H7 (cell line): ENCODE data around the gene UQCRC2. TPM values are rescaled to one million over a fixed set of nuclear protein-coding genes. Genes with fewer than 3 reads are reported as not detected.

Experiments used
- DNase-seq: peaks from one replicate; pipeline ENCODE4 v3.0.0; 2012
- H3K27me3 ChIP-seq: 2 replicates; pipeline ENCODE4 v1.6.0; 2011; ENCODE audit warnings: mild to moderate bottlenecking, low read length; ENCODE audit not compliant: control insufficient read depth, insufficient read depth
- H3K36me3 ChIP-seq: replicated peaks from 2 replicates; pipeline ENCODE4 v1.5.1; 2011; ENCODE audit warnings: low read length; ENCODE audit not compliant: control insufficient read depth, insufficient read depth
- H3K4me3 ChIP-seq: 2 replicates; pipeline ENCODE4 v1.5.1; 2011; ENCODE audit warnings: low read depth, mild to moderate bottlenecking, control low read depth, low read length, moderate library complexity; ENCODE audit not compliant: insufficient read depth
- total RNA-seq: library from RNA; depleted of rRNA; stranded (reverse); fragments of >200 nt; shearing (Covaris generic); gene quantifications from 2 replicates; pipeline ENCODE4 v1.2.3, GENCODE V29; 2014

UQCRC2 gene
- total RNA-seq, 1 experiment from 2014 or later = 224 TPM

- DNase-seq = no peak
- Histone ChIP-seq H3K4me3 (no peak overlapping the region), H3K36me3 (peaks cover 38% of the 10 kb centered on the region), H3K27me3 (no peaks in the 10 kb centered on the region)
These were observed 4.7 kb downstream of the UQCRC2 start for GRCh38 chr16:21957714-21958346.

DNA sequence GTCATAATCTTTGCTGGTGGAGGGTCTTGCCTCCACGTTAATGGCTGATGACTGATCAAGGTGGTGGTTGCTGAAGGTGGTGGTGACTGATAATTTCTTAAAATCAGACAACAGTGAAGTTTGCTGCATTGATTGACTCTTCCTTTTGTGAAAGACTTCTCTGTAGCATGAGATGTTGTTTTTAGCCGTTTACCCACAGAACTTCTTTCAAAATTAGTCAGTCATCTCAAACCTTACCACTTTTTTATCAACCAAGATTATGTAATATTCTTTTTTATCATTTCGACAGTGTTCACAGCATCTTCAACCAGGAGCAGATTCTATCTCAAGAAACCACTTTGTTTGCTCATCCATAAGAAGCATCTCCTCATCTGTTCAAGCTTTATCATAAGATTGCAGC lies 5.9 kb downstream of the UQCRC2 start:
- DNase-seq = no peak
- Histone ChIP-seq H3K36me3 (peaks cover 45% of the 10 kb centered on the region), H3K4me3 (no peak overlapping the region), H3K27me3 (no peaks in the 10 kb centered on the region)

DNA sequence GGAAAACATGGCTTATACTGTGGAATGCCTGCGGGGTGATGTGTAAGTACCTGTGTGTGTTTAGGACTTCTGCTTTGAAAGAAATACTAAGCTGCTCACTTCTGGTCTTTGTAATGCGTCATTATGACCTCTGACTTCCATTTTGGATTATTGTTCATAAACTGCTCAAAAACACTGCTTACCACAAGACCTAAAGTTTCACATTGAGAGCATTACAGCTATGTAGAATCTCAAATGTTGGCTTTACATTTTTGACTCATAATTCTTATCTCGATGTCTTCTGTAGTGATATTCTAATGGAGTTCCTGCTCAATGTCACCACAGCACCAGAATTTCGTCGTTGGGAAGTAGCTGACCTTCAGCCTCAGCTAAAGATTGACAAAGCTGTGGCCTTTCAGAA lies 9.3 kb downstream of the UQCRC2 start:
- peaks cover 51% of the 10 kb centered on the region for H3K36me3 ChIP-seq
- H3K4me3 ChIP-seq = no peak overlapping the region
- H3K27me3 ChIP-seq = no peaks in the 10 kb centered on the region
- DNase-seq = no peak

DNA sequence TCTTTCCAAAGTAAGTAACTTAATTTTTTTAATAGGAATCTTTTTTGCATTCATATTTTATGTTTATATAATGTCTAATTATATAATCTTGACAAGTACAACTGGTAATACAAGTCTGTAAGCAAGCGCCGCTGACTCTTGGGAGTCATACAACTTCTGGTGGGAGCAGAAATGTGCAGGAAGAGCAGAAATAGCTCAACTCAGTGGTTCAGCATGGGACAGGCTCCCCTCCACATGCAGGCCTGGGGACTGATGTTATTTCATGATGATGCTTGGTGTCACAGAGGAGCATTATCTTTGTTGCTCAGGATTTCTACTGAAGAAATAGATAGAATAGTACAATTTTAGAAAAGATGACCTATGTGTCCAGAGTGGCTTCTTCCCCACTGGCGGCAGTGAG lies 10.7 kb downstream of the UQCRC2 start:
- no peak for DNase-seq
- H3K36me3 ChIP-seq = peaks cover 49% of the 10 kb centered on the region
- no peak overlapping the region for H3K4me3 ChIP-seq
- no peaks in the 10 kb centered on the region for H3K27me3 ChIP-seq

- no peaks in the 10 kb centered on the region for H3K27me3 ChIP-seq
- H3K36me3 ChIP-seq = peaks cover 44% of the 10 kb centered on the region
- H3K4me3 ChIP-seq = no peak overlapping the region
- no peak for DNase-seq
These were observed 11.2 kb downstream of the UQCRC2 start for GRCh38 chr16:21964353-21964752.

GRCh38 chr16:21971856-21972255 lies 18.7 kb downstream of the UQCRC2 start:
- no peak for DNase-seq
- peaks cover 29% of the 10 kb centered on the region for H3K36me3 ChIP-seq
- no peaks in the 10 kb centered on the region for H3K27me3 ChIP-seq
- H3K4me3 ChIP-seq = no peak overlapping the region

DNA sequence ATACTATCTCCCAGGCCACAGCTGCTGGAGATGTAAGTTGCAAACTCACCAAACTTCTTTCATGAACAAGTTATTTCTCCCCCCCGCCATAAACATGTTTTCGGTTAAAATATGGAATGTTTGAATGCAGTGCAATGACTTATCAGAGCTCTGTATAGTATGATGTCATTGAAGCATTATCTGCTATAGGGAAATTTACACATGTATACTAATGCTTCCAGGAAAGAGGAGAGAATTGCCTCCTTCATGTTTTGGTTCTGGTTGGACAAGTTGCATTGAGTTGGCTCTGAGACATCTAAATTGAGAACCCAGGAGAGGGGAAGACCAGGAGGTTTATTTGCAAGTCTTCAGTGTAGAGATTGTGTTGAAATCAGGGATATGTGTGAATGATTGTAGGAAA lies 20.8 kb downstream of the UQCRC2 start:
- DNase-seq = no peak
- Histone ChIP-seq H3K36me3 (peaks cover 30% of the 10 kb centered on the region), H3K4me3 (no peak overlapping the region), H3K27me3 (no peaks in the 10 kb centered on the region)

DNA sequence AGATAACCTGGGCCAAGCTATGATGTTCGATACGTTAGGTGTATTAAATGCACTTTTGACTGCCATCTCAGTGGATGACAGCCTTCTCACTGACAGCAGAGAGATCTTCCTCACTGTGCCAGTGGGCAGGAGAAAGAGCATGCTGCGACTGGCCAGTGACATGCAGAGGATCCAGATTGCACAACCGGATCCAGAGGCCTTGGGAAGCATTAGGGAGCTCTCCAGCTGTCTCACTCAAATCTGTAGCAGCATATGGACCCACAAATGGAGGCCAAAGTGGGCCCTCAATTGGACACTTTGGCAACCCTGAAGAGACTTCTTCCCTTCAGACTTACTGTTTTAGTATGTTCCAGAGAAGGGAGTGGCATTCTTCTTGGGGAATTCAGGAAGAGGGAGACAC lies 26.9 kb downstream of the UQCRC2 start:
- Histone ChIP-seq H3K27me3 (no peaks in the 10 kb centered on the region), H3K4me3 (no peak overlapping the region), H3K36me3 (peaks cover 39% of the 10 kb centered on the region)
- DNase-seq = no peak

- no peak for DNase-seq
- Histone ChIP-seq H3K4me3 (no peak overlapping the region), H3K36me3 (peaks cover 33% of the 10 kb centered on the region), H3K27me3 (no peaks in the 10 kb centered on the region)
These were observed 28.9 kb downstream of the UQCRC2 start for GRCh38 chr16:21982108-21982507.

DNA sequence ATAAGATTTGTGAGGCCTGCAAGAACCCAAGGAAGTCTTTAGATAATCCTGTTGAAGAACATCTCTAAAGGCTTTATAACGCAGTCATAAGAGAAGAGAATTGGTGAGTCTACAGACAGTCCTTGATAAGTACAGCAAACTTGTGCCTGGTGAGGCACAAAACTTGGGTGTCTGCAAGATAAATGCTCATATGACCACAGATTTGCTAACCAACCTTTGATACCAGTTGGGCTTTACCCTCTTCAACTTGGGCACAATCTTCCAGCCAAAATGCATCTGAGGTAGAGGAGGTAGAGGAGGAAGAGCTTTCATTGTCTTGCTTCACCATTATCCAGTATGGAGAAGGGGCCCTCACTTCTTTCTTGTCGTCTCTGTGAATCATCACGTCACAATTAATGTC lies 30.9 kb downstream of the UQCRC2 start:
- Histone ChIP-seq H3K27me3 (no peaks in the 10 kb centered on the region), H3K36me3 (peaks cover 24% of the 10 kb centered on the region), H3K4me3 (no peak overlapping the region)
- no peak for DNase-seq

DNA sequence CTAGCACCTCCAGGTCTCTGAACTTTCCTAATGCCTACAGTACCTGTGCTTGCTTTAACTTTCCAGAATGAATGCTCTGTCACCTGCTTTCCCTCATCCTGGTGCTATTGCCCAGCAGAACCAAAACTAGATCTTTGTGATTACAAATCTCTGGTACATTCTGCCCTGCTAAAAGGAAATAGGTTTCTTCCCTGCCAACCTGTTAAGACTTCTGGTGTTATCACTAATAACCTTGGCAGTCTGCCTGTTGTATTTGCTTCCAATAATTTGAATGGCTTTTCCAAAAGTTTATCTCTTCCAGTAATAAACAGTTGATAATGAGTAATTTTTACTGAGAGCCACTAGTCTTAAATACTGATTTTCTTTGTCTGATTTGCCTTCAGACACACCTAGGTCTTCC lies 32.4 kb downstream of the UQCRC2 start:
- no peak overlapping the region for H3K4me3 ChIP-seq
- no peak for DNase-seq
- no peaks in the 10 kb centered on the region for H3K27me3 ChIP-seq
- peaks cover 17% of the 10 kb centered on the region for H3K36me3 ChIP-seq

DNA sequence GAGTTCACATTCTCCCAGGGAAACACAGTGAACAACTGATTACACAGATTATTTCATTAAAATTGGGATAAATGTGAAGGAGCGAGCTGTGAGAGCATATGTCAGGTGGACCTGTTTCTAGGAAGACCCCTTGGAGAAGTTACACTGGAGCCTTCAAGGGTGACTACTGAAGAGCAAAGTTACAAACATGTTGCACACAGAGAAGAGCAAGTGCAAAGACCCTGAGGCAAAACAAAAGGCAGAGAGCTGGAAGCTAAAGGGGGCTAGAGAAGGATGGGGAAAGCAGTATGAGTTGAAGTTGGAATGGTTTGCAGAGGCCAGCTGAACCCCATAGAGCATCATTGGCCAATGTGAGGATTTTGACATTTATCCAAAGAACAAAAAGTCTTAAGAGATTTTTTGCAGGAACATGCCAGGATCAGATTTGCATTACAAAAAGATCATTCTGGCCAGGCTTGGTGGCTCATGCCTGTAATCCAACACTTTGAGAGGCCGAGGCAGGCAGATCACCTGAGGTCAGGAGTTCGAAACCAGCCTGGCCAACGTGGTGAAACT lies 33.6 kb downstream of the UQCRC2 start:
- DNase-seq = no peak
- H3K4me3 ChIP-seq = no peak overlapping the region
- H3K36me3 ChIP-seq = peaks cover 11% of the 10 kb centered on the region
- H3K27me3 ChIP-seq = no peaks in the 10 kb centered on the region

GRCh38 chr16:21987498-21987897 lies 34.3 kb downstream of the UQCRC2 start:
- DNase-seq = no peak
- H3K4me3 ChIP-seq = no peak overlapping the region

GRCh38 chr16:21989133-21989532 lies 36.0 kb downstream of the UQCRC2 start:
- Histone ChIP-seq H3K36me3 (peaks cover 2% of the 10 kb centered on the region; the same call in 1 of the 2 replicates), H3K27me3 (no peaks in the 10 kb centered on the region), H3K4me3 (no peak overlapping the region)
- DNase-seq = no peak

More at GRCh38 chr16:21987498-21987897, 34.3 kb downstream of the UQCRC2 start:
- Histone ChIP-seq H3K27me3 (no peaks in the 10 kb centered on the region), H3K36me3 (peaks cover 7% of the 10 kb centered on the region)

- no peaks in the 10 kb centered on the region for H3K36me3 ChIP-seq
- H3K27me3 ChIP-seq = no peaks in the 10 kb centered on the region
- no peak overlapping the region for H3K4me3 ChIP-seq
- DNase-seq = no peak
These were observed 36.6 kb downstream of the UQCRC2 start for GRCh38 chr16:21989751-21990150.
